PC-3 (cell line): ENCODE measurements around the gene NOXRED1. TPM values are rescaled to one million over a fixed set of nuclear protein-coding genes. Genes with fewer than 3 reads are reported as not detected.
"Not testable (repeated sequence)": the region's sequence is repeated elsewhere in the genome, so short reads cannot be mapped to it uniquely, and the experiment has no call there.

Experiments
- ATAC-seq: fragments of 200-7000 bp; cut with Tn5 transposase; 2 replicates; pipeline ENCODE4 v1.9.1; 2020; ENCODE audit warnings: mild to moderate bottlenecking, moderate library complexity
- BruUV-seq: library from RNA; stranded (reverse); fragments of 400-500 nt; replicated peaks from 2 replicates; lab custom pipeline; 2021; lab: Mats Ljungman, UMichigan
- CTCF ChIA-PET: fragments of 300-600 bp; sonication (Branson Sonifier 250); formaldehyde crosslinking; loops from one replicate; lab custom pipeline; 2022; ENCODE audit warnings: antibody characterized with exemption; lab: Charles Lee
- POLR2A ChIA-PET: fragments of 300-600 bp; sonication (Branson Sonifier 250); formaldehyde crosslinking; loops from one replicate; lab custom pipeline; 2022; ENCODE audit warnings: antibody characterized with exemption; ENCODE audit not compliant: unreplicated experiment; lab: Charles Lee
- DNase-seq: peaks from one replicate; pipeline ENCODE4 v3.0.0-alpha.2; 2015
- H2AFZ ChIP-seq: fragments of 300-600 bp; sonication (generic); 2 replicates; pipeline ENCODE4 v1.6.0; 2016; ENCODE audit warnings: antibody characterized with exemption, low read length
- H3F3A ChIP-seq: fragments of 300-600 bp; sonication (generic); one replicate; pipeline ENCODE4 v1.6.0; 2017; ENCODE audit warnings: antibody characterized with exemption, low read length, control low read depth, mild to moderate bottlenecking; ENCODE audit not compliant: unreplicated experiment
- H3K27ac ChIP-seq: fragments of 300-600 bp; sonication (generic); 2 replicates; pipeline ENCODE4 v1.5.1; 2016; ENCODE audit warnings: mild to moderate bottlenecking, low read length
- H3K27me3 ChIP-seq: fragments of 300-600 bp; sonication (generic); 2 replicates; pipeline ENCODE4 v1.6.1; 2016; ENCODE audit warnings: low read length, mixed read lengths
- H3K36me3 ChIP-seq: fragments of 300-600 bp; sonication (generic); 2 replicates; pipeline ENCODE4 v1.6.1; 2016; ENCODE audit warnings: low read depth, mixed run types, low read length, mixed read lengths
- H3K4me1 ChIP-seq: fragments of 300-600 bp; sonication (generic); 2 replicates; pipeline ENCODE4 v1.5.1; 2016; ENCODE audit warnings: low read length; ENCODE audit not compliant: insufficient read depth
- H3K4me2 ChIP-seq: fragments of 300-600 bp; sonication (generic); 2 replicates; pipeline ENCODE4 v1.6.0; 2016; ENCODE audit warnings: low read length
- H3K4me3 ChIP-seq: fragments of 300-600 bp; sonication (generic); 2 replicates; pipeline ENCODE4 v1.5.1; 2016; ENCODE audit warnings: mild to moderate bottlenecking, low read length, mixed read lengths
- H3K79me2 ChIP-seq: fragments of 300-600 bp; sonication (generic); 2 replicates; pipeline ENCODE4 v1.6.1; 2017; ENCODE audit warnings: low read length, mixed read lengths
- H3K9ac ChIP-seq: fragments of 300-600 bp; sonication (generic); 2 replicates; pipeline ENCODE4 v1.6.0; 2016; ENCODE audit warnings: mild to moderate bottlenecking, low read length
- H3K9me2 ChIP-seq: fragments of 300-600 bp; sonication (generic); replicated peaks from 2 replicates; pipeline ENCODE4 v1.6.1; 2016; ENCODE audit warnings: mixed run types, low read length, mixed read lengths
- H3K9me3 ChIP-seq: fragments of 300-600 bp; sonication (generic); 2 replicates; pipeline ENCODE4 v1.6.1; 2016; ENCODE audit warnings: low read length, mixed read lengths
- H4K20me1 ChIP-seq: fragments of 300-600 bp; sonication (generic); 2 replicates; pipeline ENCODE4 v1.6.1; 2016; ENCODE audit warnings: low read length, mixed read lengths
- EZH2 ChIP-seq: fragments of 300-600 bp; sonication (generic); IDR thresholded peaks from one replicate; pipeline ENCODE4 v1.6.1; 2017; ENCODE audit warnings: antibody characterized with exemption, mild to moderate bottlenecking, low read length; ENCODE audit not compliant: unreplicated experiment
- EZH2phosphoT487 ChIP-seq: fragments of 300-600 bp; sonication (generic); IDR thresholded peaks from 2 replicates; pipeline ENCODE4 v1.6.1; 2018; ENCODE audit warnings: mild to moderate bottlenecking, antibody characterized with exemption, low read length, borderline replicate concordance
- intact Hi-C: fragments of 100-400 bp; cut with micrococcal nuclease; formaldehyde crosslinking; loops from 2 replicates; pipeline ENCODE4 v1.9.0; 2023
- total RNA-seq: library from RNA; depleted of rRNA; stranded (reverse); fragments of >200 nt; gene quantifications from 2 replicates; pipeline ENCODE4 v1.2.3, GENCODE V29; 2014
- TF ChIP-seq, protein P1 (sequence below): fragments of 300-600 bp; sonication (generic); conservative IDR thresholded peaks from 2 replicates; pipeline ENCODE4 v1.5.1; 2017; ENCODE audit warnings: antibody characterized with exemption, low read depth, mild to moderate bottlenecking, low read length

NOXRED1 gene
- total RNA-seq, 1 experiment from 2014 or later = 0.33 TPM

DNA sequence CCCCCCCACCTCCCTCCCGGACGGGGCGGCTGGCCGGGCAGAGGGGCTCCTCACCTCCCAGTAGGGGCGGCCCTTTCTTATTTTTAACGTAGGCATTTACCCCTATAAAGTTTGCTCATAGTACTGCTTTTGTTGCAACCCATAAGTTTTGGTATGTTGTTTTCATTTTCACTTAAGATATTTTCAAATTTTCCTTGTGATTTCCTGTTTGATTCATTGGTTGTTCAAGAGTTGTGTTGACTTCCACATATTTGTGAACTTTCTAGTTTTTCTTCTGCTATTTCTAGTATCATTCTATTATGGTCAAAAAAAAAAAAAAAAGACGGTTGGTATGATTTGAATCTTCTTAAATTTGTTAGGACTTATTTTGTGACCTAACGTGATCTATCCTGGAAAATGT lies 6.5 kb downstream of the NOXRED1 start:
- TF ChIP-seq, protein P1, sequence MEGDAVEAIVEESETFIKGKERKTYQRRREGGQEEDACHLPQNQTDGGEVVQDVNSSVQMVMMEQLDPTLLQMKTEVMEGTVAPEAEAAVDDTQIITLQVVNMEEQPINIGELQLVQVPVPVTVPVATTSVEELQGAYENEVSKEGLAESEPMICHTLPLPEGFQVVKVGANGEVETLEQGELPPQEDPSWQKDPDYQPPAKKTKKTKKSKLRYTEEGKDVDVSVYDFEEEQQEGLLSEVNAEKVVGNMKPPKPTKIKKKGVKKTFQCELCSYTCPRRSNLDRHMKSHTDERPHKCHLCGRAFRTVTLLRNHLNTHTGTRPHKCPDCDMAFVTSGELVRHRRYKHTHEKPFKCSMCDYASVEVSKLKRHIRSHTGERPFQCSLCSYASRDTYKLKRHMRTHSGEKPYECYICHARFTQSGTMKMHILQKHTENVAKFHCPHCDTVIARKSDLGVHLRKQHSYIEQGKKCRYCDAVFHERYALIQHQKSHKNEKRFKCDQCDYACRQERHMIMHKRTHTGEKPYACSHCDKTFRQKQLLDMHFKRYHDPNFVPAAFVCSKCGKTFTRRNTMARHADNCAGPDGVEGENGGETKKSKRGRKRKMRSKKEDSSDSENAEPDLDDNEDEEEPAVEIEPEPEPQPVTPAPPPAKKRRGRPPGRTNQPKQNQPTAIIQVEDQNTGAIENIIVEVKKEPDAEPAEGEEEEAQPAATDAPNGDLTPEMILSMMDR = no peak
- TF ChIP-seq EZH2 (no peak), EZH2phosphoT487 (no peak)
- Histone ChIP-seq H3K4me1 (peaks cover 4% of the 10 kb centered on the region; the same call in 1 of the 2 replicates), H3K4me2 (no peak overlapping the region), H3K9ac (no peak overlapping the region), H3F3A (no peaks in the 10 kb centered on the region), H2AFZ (no peak overlapping the region), H3K9me3 (no peaks in the 10 kb centered on the region), H3K27me3 (no peaks in the 10 kb centered on the region), H3K9me2 (no peaks in the 10 kb centered on the region), H3K4me3 (no peak overlapping the region), H3K36me3 (no peaks in the 10 kb centered on the region), H3K79me2 (no peaks in the 10 kb centered on the region), H4K20me1 (no peaks in the 10 kb centered on the region), H3K27ac (no peak overlapping the region)
- no TSS peak for BruUV-seq
- ATAC-seq (no peak), DNase-seq (no peak)
- CTCF ChIA-PET = no interaction called here
- intact Hi-C loops = no loop called here
- POLR2A ChIA-PET = no interaction called here

DNA sequence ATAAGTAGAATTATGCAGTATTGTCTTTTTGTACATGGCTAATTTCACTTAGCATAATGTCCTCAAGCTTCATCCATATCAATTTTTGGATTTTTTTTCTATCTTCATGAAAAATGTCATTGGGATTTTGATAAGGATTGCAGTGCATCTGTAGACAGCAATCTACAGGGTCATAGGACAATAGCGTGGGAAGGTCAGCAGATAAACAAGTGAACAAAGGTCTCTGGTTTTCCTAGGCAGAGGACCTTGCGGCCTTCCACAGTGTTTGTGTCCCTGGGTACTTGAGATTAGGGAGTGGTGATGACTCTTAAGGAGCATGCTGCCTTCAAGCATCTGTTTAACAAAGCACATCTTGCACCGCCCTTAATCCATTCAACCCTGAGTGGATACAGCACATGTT lies 7.2 kb downstream of the NOXRED1 start:
- H3K4me1 ChIP-seq = not testable (repeated sequence)
- CTCF ChIA-PET = interaction anchor here (0.6 kb wide), 2 partner anchors 100 to 232 kb away, joined by 3 to 5 read pairs; no protein-coding TSS in a partner anchor

DNA sequence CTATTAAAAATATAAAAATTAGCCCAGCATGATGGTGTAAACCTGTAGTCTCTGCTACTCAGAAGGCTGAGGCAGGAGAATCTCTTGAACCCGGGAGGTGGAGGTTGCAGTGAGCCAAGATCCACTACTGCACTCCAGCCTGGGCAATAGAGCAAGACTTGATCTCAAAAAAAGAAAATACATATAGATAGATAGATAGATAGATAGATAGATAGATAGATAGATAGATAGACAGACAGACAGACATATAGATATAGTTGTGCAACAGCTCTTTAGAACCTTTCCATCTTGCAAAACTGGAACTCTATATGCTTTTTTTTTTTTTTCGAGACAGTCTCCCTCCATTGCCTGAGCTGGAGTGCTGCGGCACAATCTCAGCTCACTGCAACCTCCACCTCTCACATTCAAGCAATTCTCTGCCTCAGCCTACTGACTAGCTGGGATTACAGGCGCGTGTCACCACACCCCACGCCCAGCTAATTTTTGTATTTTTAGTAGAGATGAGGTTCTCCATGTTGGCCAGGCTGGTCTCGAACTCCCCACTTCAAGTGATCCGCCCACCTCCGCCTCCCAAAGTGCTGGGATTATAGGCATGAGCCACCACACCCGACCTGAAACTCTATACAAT lies 7.8 kb downstream of the NOXRED1 start:
- H3K9me3 ChIP-seq, H3K9ac ChIP-seq, H3K27me3 ChIP-seq, H4K20me1 ChIP-seq, H3K4me1 ChIP-seq, H3K79me2 ChIP-seq, H3F3A ChIP-seq, H3K27ac ChIP-seq, DNase-seq, ATAC-seq, H2AFZ ChIP-seq, intact Hi-C loops, H3K36me3 ChIP-seq, H3K4me2 ChIP-seq, H3K4me3 ChIP-seq, H3K9me2 ChIP-seq, BruUV-seq: not testable (repeated sequence)
- ChIA-PET POLR2A (interaction anchor here (0.7 kb wide), 1 partner anchor 136 kb away, joined by 4 read pairs; no protein-coding TSS in a partner anchor), CTCF (interaction anchor here (0.6 kb wide), 2 partner anchors 99 to 232 kb away, joined by 3 to 5 read pairs; no protein-coding TSS in a partner anchor)

More for the DNA sequence above, 7.2 kb downstream of the NOXRED1 start:
- H3K9me2 ChIP-seq, H3K4me3 ChIP-seq, H3K27me3 ChIP-seq, H4K20me1 ChIP-seq, H3K27ac ChIP-seq, ATAC-seq, BruUV-seq, H2AFZ ChIP-seq, intact Hi-C loops, H3K79me2 ChIP-seq, H3K4me2 ChIP-seq, H3K36me3 ChIP-seq, H3K9me3 ChIP-seq, H3K9ac ChIP-seq, POLR2A ChIA-PET, DNase-seq, H3F3A ChIP-seq: not testable (repeated sequence)
